GM23338 (cell line): Measurements from ENCODE around the gene KCNN3. TPM values are rescaled to one million over a fixed set of nuclear protein-coding genes. Genes with fewer than 3 reads are reported as not detected.

ENCODE experiments used
- ATAC-seq: fragments of 200-7000 bp; cut with Tn5 transposase; 3 replicates; pipeline ENCODE4 v1.9.1; 2020
- DNase-seq: peaks from one replicate; pipeline ENCODE4 v3.0.0-alpha.2; 2015; ENCODE audit warnings: low spot score
- H2AFZ ChIP-seq: fragments of 200-600 bp; sonication (generic); 2 replicates; pipeline ENCODE4 v1.8.0; 2016; ENCODE audit warnings: antibody characterized with exemption, mild to moderate bottlenecking, moderate library complexity
- H3F3A ChIP-seq: fragments of 200-600 bp; sonication (generic); replicated peaks from 2 replicates; pipeline ENCODE4 v1.8.0; 2017; ENCODE audit warnings: antibody characterized with exemption, mixed run types, low read depth
- H3K27ac ChIP-seq: fragments of 200-600 bp; sonication (generic); 2 replicates; pipeline ENCODE4 v1.6.1; 2016; ENCODE audit warnings: low read depth
- H3K27me3 ChIP-seq: fragments of 200-600 bp; sonication (generic); 2 replicates; pipeline ENCODE4 v1.8.0; 2016; ENCODE audit warnings: mild to moderate bottlenecking, mixed run types, moderate library complexity; ENCODE audit not compliant: insufficient read depth
- H3K36me3 ChIP-seq: fragments of 200-600 bp; sonication (generic); 2 replicates; pipeline ENCODE4 v1.8.0; 2016; ENCODE audit warnings: mild to moderate bottlenecking; ENCODE audit not compliant: insufficient read depth
- H3K4me1 ChIP-seq: fragments of 200-600 bp; sonication (generic); 2 replicates; pipeline ENCODE4 v1.8.0; 2016; ENCODE audit warnings: mild to moderate bottlenecking, moderate library complexity; ENCODE audit not compliant: insufficient read depth
- H3K4me2 ChIP-seq: fragments of 200-600 bp; sonication (generic); 2 replicates; pipeline ENCODE4 v1.7.1; 2017; ENCODE audit warnings: mixed run types
- H3K4me3 ChIP-seq: fragments of 200-600 bp; sonication (generic); 2 replicates; pipeline ENCODE4 v1.6.1; 2016; ENCODE audit warnings: mixed run types
- H3K79me2 ChIP-seq: fragments of 200-600 bp; sonication (generic); replicated peaks from 2 replicates; pipeline ENCODE4 v1.8.0; 2017; ENCODE audit warnings: mild to moderate bottlenecking; ENCODE audit not compliant: insufficient read depth
- H3K9me2 ChIP-seq: fragments of 200-600 bp; sonication (generic); 2 replicates; pipeline ENCODE4 v1.8.0; 2017; ENCODE audit not compliant: insufficient read depth
- H4K20me1 ChIP-seq: fragments of 200-600 bp; sonication (generic); replicated peaks from 2 replicates; pipeline ENCODE4 v1.8.0; 2017; ENCODE audit warnings: mild to moderate bottlenecking; ENCODE audit not compliant: insufficient read depth
- H3K27ac Mint-ChIP-seq: 2 replicates; pipeline ENCODE4 v1.8.0; 2020; ENCODE audit warnings: inconsistent platforms, mild to moderate bottlenecking, moderate library complexity, mixed read lengths
- H3K27me3 Mint-ChIP-seq: 3 replicates; pipeline ENCODE4 v1.8.0; 2022; ENCODE audit warnings: low read depth, mild to moderate bottlenecking, moderate library complexity, mixed read lengths, inconsistent platforms; ENCODE audit not compliant: insufficient read depth, poor library complexity
- H3K36me3 Mint-ChIP-seq: 3 replicates; pipeline ENCODE4 v1.8.0; 2021; ENCODE audit warnings: low read depth, mild to moderate bottlenecking, inconsistent platforms, moderate library complexity, mixed read lengths
- H3K4me1 Mint-ChIP-seq: 3 replicates; pipeline ENCODE4 v1.8.0; 2020; ENCODE audit warnings: mild to moderate bottlenecking, inconsistent platforms, mixed read lengths
- H3K4me3 Mint-ChIP-seq: 3 replicates; pipeline ENCODE4 v1.8.0; 2021; ENCODE audit warnings: moderate library complexity, mild to moderate bottlenecking, inconsistent platforms, mixed read lengths
- H3K9me3 Mint-ChIP-seq: 3 replicates; pipeline ENCODE4 v1.8.0; 2020; ENCODE audit warnings: moderate library complexity, mild to moderate bottlenecking, inconsistent platforms, mixed read lengths
- CREB1 ChIP-seq: fragments of 250-450 bp; sonication (Bioruptor Pico); IDR thresholded peaks from 2 replicates; pipeline ENCODE4 v1.5.0; 2020; ENCODE audit warnings: low read depth, mild to moderate bottlenecking, moderate library complexity
- ETS1 ChIP-seq: IDR thresholded peaks from 2 replicates; pipeline ENCODE4 v1.6.1; 2016; ENCODE audit warnings: antibody characterized with exemption
- EZH2 ChIP-seq: fragments of 200-600 bp; sonication (generic); IDR thresholded peaks from one replicate; pipeline ENCODE4 v1.8.0; 2017; ENCODE audit warnings: antibody characterized with exemption, mild to moderate bottlenecking, low read depth; ENCODE audit not compliant: unreplicated experiment
- EZH2phosphoT487 ChIP-seq: fragments of 200-600 bp; sonication (generic); IDR thresholded peaks from one replicate; pipeline ENCODE4 v1.8.1; 2018; ENCODE audit warnings: antibody characterized with exemption; ENCODE audit not compliant: unreplicated experiment
- JUNB ChIP-seq: IDR thresholded peaks from one replicate; pipeline ENCODE4 v1.6.1; 2016; ENCODE audit warnings: antibody characterized with exemption; ENCODE audit not compliant: unreplicated experiment
- POLR2AphosphoS5 ChIP-seq: IDR thresholded peaks from 2 replicates; pipeline ENCODE4 v1.6.1; 2016; ENCODE audit warnings: antibody characterized with exemption, low read depth
- STAT1 ChIP-seq: IDR thresholded peaks from one replicate; pipeline ENCODE4 v1.6.1; 2016; ENCODE audit warnings: antibody characterized with exemption; ENCODE audit not compliant: unreplicated experiment
- ZNF114 ChIP-seq: fragments of 250-450 bp; sonication (Bioruptor Pico); IDR thresholded peaks from 2 replicates; pipeline ENCODE4 v1.5.0; 2020; ENCODE audit warnings: mild to moderate bottlenecking, moderate library complexity
- ZNF331 ChIP-seq: fragments of 250-450 bp; sonication (Bioruptor Pico); IDR thresholded peaks from 2 replicates; pipeline ENCODE4 v1.5.0; 2020; ENCODE audit warnings: low read depth, mild to moderate bottlenecking, moderate library complexity
- polyA plus RNA-seq: library from polyadenylated mRNA; unstranded; fragments of >200 nt; fragmentation: Nextera tagmentation; extraction: Ambion mirVana; gene quantifications from 2 replicates; pipeline ENCODE4 v1.2.1, GENCODE V29; 2016
- total RNA-seq: library from RNA; depleted of rRNA; stranded (reverse); fragments of >200 nt; shearing (Covaris generic); gene quantifications from 2 replicates; pipeline ENCODE4 v1.2.3, GENCODE V29; 2014
- TF ChIP-seq, protein P1 (sequence below): fragments of 250-450 bp; sonication (Bioruptor Pico); IDR thresholded peaks from 2 replicates; pipeline ENCODE4 v1.5.0; 2020; ENCODE audit warnings: mild to moderate bottlenecking, moderate library complexity

KCNN3 gene
- total and polyA plus RNA-seq, 2 experiments from 2014 or later = 1.9 to 3.0 TPM

DNA sequence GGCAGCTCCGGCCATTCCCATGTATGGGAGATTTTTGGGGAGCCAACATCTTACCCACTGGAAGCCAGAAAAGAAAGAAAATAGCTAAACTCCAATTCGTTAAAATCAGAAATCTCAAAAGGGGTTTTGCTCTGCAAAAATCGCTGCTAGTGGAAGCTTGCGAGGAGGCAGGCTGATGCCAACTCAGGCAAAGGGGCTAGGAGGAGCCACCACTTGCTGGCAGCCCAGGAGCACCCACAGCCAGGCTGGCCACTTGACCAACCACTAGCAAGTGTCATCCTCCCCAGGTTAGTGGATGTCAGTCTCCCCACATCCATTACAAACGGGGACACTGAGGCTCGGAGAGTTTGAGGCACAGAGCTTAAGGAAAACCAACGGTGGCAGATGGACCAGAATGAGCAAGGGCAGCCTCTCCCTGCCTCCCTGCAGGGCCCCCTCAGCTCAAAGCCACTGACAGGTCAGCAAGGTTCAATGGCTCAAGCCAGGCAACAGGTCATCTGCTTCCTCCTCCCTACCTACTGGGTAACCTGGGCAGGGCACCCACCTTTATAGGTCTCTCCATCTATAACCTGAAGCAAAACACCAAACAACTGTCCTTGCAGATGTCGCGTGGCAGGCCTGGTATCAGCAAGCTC lies 10.8 kb downstream of the KCNN3 start:
- Mint-ChIP-seq H3K4me3 (no peak overlapping the region), H3K4me1 (peaks cover 36% of the 10 kb centered on the region), H3K27me3 (peaks cover 12% of the 10 kb centered on the region), H3K27ac (no peak overlapping the region), H3K9me3 (peaks cover 2% of the 10 kb centered on the region; the same call in 1 of the 3 replicates), H3K36me3 (no peaks in the 10 kb centered on the region; the same call in 2 of the 3 replicates)
- TF ChIP-seq ZNF331 (CRISPR knock-in tag) (no peak), JUNB (no peak), EZH2 (no peak), ETS1 (no peak)
- Histone ChIP-seq H3K79me2 (no peaks in the 10 kb centered on the region), H4K20me1 (no peaks in the 10 kb centered on the region), H3K4me3 (no peak overlapping the region), H3K9me2 (no peaks in the 10 kb centered on the region), H3K36me3 (no peaks in the 10 kb centered on the region), H3K4me1 (peaks cover 10% of the 10 kb centered on the region), H3K27ac (no peak overlapping the region), H3K27me3 (no peaks in the 10 kb centered on the region), H3K4me2 (no peak overlapping the region), H2AFZ (no peak overlapping the region), H3F3A (no peaks in the 10 kb centered on the region)
- ATAC-seq = no peak
- no peak for DNase-seq

GRCh38 chr1:154857441-154858215 lies 12.5 kb downstream of the KCNN3 start:
- H3K4me3 Mint-ChIP-seq = no peak overlapping the region
- Histone ChIP-seq H3K9me2 (no peaks in the 10 kb centered on the region), H3F3A (no peaks in the 10 kb centered on the region), H3K79me2 (no peaks in the 10 kb centered on the region), H4K20me1 (no peaks in the 10 kb centered on the region), H3K27me3 (no peaks in the 10 kb centered on the region), H3K4me2 (no peak overlapping the region), H3K27ac (no peak overlapping the region), H3K4me1 (peaks cover under 1% of the 10 kb centered on the region; the same call in 1 of the 2 replicates), H3K36me3 (no peaks in the 10 kb centered on the region), H3K4me3 (no peak overlapping the region), H2AFZ (no peak overlapping the region)
- H3K9me3 Mint-ChIP-seq = peaks cover 2% of the 10 kb centered on the region; the same call in 1 of the 3 replicates
- no peak overlapping the region for H3K27ac Mint-ChIP-seq
- DNase-seq = no peak
- no peaks in the 10 kb centered on the region; the same call in 2 of the 3 replicates for H3K36me3 Mint-ChIP-seq
- TF ChIP-seq POLR2AphosphoS5 (no peak), STAT1 (no peak), CREB1 (no peak), EZH2phosphoT487 (no peak), ZNF114 (CRISPR knock-in tag) (no peak), ZNF331 (CRISPR knock-in tag) (no peak), EZH2 (no peak), ETS1 (no peak)
- TF ChIP-seq, protein P1, sequence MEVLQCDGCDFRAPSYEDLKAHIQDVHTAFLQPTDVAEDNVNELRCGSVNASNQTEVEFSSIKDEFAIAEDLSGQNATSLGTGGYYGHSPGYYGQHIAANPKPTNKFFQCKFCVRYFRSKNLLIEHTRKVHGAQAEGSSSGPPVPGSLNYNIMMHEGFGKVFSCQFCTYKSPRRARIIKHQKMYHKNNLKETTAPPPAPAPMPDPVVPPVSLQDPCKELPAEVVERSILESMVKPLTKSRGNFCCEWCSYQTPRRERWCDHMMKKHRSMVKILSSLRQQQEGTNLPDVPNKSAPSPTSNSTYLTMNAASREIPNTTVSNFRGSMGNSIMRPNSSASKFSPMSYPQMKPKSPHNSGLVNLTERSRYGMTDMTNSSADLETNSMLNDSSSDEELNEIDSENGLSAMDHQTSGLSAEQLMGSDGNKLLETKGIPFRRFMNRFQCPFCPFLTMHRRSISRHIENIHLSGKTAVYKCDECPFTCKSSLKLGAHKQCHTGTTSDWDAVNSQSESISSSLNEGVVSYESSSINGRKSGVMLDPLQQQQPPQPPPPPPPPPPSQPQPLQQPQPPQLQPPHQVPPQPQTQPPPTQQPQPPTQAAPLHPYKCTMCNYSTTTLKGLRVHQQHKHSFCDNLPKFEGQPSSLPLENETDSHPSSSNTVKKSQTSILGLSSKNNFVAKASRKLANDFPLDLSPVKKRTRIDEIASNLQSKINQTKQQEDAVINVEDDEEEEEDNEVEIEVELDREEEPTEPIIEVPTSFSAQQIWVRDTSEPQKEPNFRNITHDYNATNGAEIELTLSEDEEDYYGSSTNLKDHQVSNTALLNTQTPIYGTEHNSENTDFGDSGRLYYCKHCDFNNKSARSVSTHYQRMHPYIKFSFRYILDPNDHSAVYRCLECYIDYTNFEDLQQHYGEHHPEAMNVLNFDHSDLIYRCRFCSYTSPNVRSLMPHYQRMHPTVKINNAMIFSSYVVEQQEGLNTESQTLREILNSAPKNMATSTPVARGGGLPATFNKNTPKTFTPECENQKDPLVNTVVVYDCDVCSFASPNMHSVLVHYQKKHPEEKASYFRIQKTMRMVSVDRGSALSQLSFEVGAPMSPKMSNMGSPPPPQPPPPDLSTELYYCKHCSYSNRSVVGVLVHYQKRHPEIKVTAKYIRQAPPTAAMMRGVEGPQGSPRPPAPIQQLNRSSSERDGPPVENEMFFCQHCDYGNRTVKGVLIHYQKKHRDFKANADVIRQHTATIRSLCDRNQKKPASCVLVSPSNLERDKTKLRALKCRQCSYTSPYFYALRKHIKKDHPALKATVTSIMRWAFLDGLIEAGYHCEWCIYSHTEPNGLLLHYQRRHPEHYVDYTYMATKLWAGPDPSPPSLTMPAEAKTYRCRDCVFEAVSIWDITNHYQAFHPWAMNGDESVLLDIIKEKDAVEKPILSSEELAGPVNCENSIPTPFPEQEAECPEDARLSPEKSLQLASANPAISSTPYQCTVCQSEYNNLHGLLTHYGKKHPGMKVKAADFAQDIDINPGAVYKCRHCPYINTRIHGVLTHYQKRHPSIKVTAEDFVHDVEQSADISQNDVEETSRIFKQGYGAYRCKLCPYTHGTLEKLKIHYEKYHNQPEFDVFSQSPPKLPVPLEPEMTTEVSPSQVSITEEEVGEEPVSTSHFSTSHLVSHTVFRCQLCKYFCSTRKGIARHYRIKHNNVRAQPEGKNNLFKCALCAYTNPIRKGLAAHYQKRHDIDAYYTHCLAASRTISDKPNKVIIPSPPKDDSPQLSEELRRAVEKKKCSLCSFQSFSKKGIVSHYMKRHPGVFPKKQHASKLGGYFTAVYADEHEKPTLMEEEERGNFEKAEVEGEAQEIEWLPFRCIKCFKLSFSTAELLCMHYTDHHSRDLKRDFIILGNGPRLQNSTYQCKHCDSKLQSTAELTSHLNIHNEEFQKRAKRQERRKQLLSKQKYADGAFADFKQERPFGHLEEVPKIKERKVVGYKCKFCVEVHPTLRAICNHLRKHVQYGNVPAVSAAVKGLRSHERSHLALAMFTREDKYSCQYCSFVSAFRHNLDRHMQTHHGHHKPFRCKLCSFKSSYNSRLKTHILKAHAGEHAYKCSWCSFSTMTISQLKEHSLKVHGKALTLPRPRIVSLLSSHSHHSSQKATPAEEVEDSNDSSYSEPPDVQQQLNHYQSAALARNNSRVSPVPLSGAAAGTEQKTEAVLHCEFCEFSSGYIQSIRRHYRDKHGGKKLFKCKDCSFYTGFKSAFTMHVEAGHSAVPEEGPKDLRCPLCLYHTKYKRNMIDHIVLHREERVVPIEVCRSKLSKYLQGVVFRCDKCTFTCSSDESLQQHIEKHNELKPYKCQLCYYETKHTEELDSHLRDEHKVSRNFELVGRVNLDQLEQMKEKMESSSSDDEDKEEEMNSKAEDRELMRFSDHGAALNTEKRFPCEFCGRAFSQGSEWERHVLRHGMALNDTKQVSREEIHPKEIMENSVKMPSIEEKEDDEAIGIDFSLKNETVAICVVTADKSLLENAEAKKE (CRISPR knock-in tag) = no peak
- ATAC-seq = no peak
- H3K27me3 Mint-ChIP-seq = peaks cover 14% of the 10 kb centered on the region
- H3K4me1 Mint-ChIP-seq = peaks cover 21% of the 10 kb centered on the region
